NK-92 (cell line): Measurements from ENCODE around the gene TXLNG.

ENCODE experiments used
- DNase-seq: peaks from one replicate; lab custom pipeline; 2025; ENCODE audit not compliant: unreplicated experiment; lab: John Stamatoyannopoulos, UW

The TXLNG gene

GRCh38 chrX:16870862-16871815 is 84.9 kb downstream of the TXLNG start:
- no peak for DNase-seq

DNA sequence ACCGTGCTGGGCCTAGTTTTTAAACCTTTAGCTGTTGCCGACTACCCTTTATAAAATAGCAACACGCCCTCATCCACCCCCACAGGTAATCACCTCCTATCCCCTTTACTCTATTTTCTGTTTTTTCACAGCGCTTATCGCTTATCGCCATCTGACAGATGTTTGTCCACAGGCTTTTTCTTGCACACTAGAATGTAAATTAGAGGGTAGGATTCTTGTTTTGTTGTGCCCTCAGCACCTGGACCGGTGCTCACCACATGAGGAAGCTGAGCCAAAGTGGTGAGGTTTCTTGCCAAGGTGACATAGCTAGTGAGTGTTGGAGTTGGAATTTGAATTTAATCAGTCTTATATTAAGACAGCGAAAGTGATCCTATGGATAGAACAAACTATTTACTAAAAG is 86.8 kb downstream of the TXLNG start:
- DNase-seq, result no peak

GRCh38 chrX:16874458-16875095 is 88.3 kb downstream of the TXLNG start:
- DNase-seq, result no peak

- no peak for DNase-seq
Measured at GRCh38 chrX:16876696-16877095, 90.4 kb downstream of the TXLNG start.

DNA sequence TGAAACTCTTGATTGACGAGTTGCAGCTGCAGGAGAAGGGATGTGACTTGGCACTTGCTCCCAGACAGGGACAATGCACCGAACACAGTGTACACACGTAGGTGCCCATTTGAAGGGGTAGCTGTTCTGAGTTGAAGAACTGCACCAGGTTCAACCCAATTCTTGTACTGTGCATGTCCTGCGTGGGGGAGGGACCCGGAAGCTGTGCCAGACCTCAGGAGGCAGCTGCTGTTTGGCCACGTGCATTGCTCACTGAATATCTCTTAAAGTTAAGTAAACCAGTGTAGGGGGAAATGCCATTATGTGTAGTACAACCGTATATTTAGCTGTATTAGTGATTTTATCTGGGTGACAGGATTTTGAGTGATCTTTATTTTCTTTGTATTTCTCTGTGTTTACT is 95.9 kb downstream of the TXLNG start:
- DNase-seq, result no peak

- DNase-seq, result no peak
Measured at GRCh38 chrX:16882702-16883486, 96.6 kb downstream of the TXLNG start.

- no peak for DNase-seq
Measured at GRCh38 chrX:16883487-16883804, 97.2 kb downstream of the TXLNG start.

- DNase-seq, result no peak
Measured at GRCh38 chrX:16885628-16886027, 99.4 kb downstream of the TXLNG start.

- no peak for DNase-seq
Measured at GRCh38 chrX:16892504-16893362, 106.5 kb downstream of the TXLNG start.
